ENCODE results near the gene ZBTB5. TPM values are rescaled to one million over a fixed set of nuclear protein-coding genes. Genes with fewer than 3 reads are reported as not detected.

Gene ZBTB5
- total RNA-seq, 1 experiment from 2014 or later = 16.7 TPM

GRCh38 chr9:37437621-37438020, 27.6 kb downstream of the ZBTB5 start (continued):
- TF ChIP-seq AR (CRISPR knock-in tag; IDR thresholded peaks at IDR 0.05) = no peak

GRCh38 chr9:37437010-37437409, 28.2 kb downstream of the ZBTB5 start:
- CTCF ChIA-PET = no interaction called here
- H3K9me3 Mint-ChIP-seq = no peaks in the 10 kb centered on the region
- H3K4me1 Mint-ChIP-seq = peaks cover 27% of the 10 kb centered on the region
- H3K36me3 Mint-ChIP-seq = peaks cover 72% of the 10 kb centered on the region
- ATAC-seq (no peak), DNase-seq (ENCODE audit: low spot score) (no peak)
- no peak overlapping the region for H3K27ac Mint-ChIP-seq
- POLR2A ChIA-PET = no interaction called here
- TF ChIP-seq ZNF121 (CRISPR knock-in tag; IDR thresholded peaks at IDR 0.05) = peak; percentile 89
- no peak for TF ChIP-seq NFATC4 (CRISPR knock-in tag; IDR thresholded peaks at IDR 0.05)
- H3K4me3 Mint-ChIP-seq = no peak overlapping the region
- no peaks in the 10 kb centered on the region for H3K27me3 Mint-ChIP-seq (ENCODE audit: low read depth)

DNA sequence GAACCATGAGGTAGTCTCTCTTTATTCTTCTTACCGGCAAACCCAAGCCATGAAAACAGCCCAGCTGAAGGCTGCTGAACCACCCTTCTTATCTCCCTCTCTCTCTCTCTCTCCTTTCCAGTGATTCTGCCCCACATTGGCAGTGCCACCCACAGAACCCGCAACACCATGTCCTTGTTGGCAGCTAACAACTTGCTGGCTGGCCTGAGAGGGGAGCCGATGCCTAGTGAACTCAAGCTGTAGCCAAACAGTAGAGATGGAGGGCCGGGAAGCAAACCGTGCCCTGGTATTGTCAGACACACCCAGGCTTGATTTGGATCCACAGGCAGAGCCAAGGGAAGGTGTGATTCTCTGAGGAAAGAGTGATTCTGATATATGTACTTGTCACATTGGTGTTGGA, 28.7 kb downstream of the ZBTB5 start:
- no peak for TF ChIP-seq ATF2 (CRISPR knock-in tag; IDR thresholded peaks at IDR 0.05; ENCODE audit: borderline replicate concordance, low read depth)
- TF ChIP-seq E2F1 (CRISPR knock-in tag; IDR thresholded peaks at IDR 0.05) = no peak
- no peak for TF ChIP-seq GTF2I (CRISPR knock-in tag; conservative IDR thresholded peaks at IDR 0.05)
- peaks cover 27% of the 10 kb centered on the region for H3K4me1 Mint-ChIP-seq
- H3K4me3 Mint-ChIP-seq = no peak overlapping the region
- H3K27ac Mint-ChIP-seq = peak overlapping the region; percentile 41; the same call in 1 of the 2 replicates
- ChIA-PET CTCF (no interaction called here), POLR2A (no interaction called here)
- DNase-seq (ENCODE audit: low spot score) (no peak), ATAC-seq (no peak)
- peaks cover 72% of the 10 kb centered on the region for H3K36me3 Mint-ChIP-seq
- no peaks in the 10 kb centered on the region for H3K9me3 Mint-ChIP-seq
- no peaks in the 10 kb centered on the region for H3K27me3 Mint-ChIP-seq (ENCODE audit: low read depth)

- H3K27ac Mint-ChIP-seq = peak overlapping the region; percentile 97
- DNase-seq (ENCODE audit: low spot score) (peak; percentile 55), ATAC-seq (peak; percentile 70)
- no peaks in the 10 kb centered on the region for H3K27me3 Mint-ChIP-seq (ENCODE audit: low read depth)
- H3K36me3 Mint-ChIP-seq = peaks cover 56% of the 10 kb centered on the region
- peak overlapping the region; percentile 33 for H3K4me3 Mint-ChIP-seq
- CTCF ChIA-PET = interaction anchor here (0.6 to 2.1 kb wide), 9 partner anchors 18 to 561 kb away, joined by 3 to 20 read pairs (median 6); no protein-coding TSS in a partner anchor
- TF ChIP-seq JUN (CRISPR knock-in tag; IDR thresholded peaks at IDR 0.05) (no peak), SMAD3 (CRISPR knock-in tag; IDR thresholded peaks at IDR 0.05; ENCODE audit: borderline replicate concordance) (no peak), CREM (CRISPR knock-in tag; IDR thresholded peaks at IDR 0.05) (peak; percentile 65; the same call in 1 of the 2 replicates), HMGA2 (CRISPR knock-in tag; IDR thresholded peaks at IDR 0.05) (no peak), SP1 (CRISPR knock-in tag; conservative IDR thresholded peaks at IDR 0.05) (0 out of 2 replicates have a peak, but pooled peaks have one; percentile 16), MYBL2 (CRISPR knock-in tag; IDR thresholded peaks at IDR 0.05) (no peak), FOXK1 (CRISPR knock-in tag; IDR thresholded peaks at IDR 0.05) (peak; percentile 44; the same call in 1 of the 2 replicates), ZNF317 (CRISPR knock-in tag; IDR thresholded peaks at IDR 0.05; ENCODE audit: borderline replicate concordance, low read depth) (peak; percentile 68; the same call in 1 of the 2 replicates), FOXP1 (CRISPR knock-in tag; IDR thresholded peaks at IDR 0.05; ENCODE audit: borderline replicate concordance) (no peak)
- TF ChIP-seq, protein P1, sequence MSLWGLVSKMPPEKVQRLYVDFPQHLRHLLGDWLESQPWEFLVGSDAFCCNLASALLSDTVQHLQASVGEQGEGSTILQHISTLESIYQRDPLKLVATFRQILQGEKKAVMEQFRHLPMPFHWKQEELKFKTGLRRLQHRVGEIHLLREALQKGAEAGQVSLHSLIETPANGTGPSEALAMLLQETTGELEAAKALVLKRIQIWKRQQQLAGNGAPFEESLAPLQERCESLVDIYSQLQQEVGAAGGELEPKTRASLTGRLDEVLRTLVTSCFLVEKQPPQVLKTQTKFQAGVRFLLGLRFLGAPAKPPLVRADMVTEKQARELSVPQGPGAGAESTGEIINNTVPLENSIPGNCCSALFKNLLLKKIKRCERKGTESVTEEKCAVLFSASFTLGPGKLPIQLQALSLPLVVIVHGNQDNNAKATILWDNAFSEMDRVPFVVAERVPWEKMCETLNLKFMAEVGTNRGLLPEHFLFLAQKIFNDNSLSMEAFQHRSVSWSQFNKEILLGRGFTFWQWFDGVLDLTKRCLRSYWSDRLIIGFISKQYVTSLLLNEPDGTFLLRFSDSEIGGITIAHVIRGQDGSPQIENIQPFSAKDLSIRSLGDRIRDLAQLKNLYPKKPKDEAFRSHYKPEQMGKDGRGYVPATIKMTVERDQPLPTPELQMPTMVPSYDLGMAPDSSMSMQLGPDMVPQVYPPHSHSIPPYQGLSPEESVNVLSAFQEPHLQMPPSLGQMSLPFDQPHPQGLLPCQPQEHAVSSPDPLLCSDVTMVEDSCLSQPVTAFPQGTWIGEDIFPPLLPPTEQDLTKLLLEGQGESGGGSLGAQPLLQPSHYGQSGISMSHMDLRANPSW (CRISPR knock-in tag; conservative IDR thresholded peaks at IDR 0.05; ENCODE audit: low read depth) = no peak
- TF ChIP-seq, protein P2, sequence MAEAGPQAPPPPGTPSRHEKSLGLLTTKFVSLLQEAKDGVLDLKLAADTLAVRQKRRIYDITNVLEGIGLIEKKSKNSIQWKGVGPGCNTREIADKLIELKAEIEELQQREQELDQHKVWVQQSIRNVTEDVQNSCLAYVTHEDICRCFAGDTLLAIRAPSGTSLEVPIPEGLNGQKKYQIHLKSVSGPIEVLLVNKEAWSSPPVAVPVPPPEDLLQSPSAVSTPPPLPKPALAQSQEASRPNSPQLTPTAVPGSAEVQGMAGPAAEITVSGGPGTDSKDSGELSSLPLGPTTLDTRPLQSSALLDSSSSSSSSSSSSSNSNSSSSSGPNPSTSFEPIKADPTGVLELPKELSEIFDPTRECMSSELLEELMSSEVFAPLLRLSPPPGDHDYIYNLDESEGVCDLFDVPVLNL (CRISPR knock-in tag; IDR thresholded peaks at IDR 0.05; ENCODE audit: borderline replicate concordance, low read depth) = no peak
- H3K4me1 Mint-ChIP-seq = peaks cover 27% of the 10 kb centered on the region
- POLR2A ChIA-PET = interaction anchor here (0.7 kb wide), 1 partner anchor 11 kb away, joined by 3 read pairs; the partner anchor contains the start of gene GRHPR
- H3K9me3 Mint-ChIP-seq = no peaks in the 10 kb centered on the region
These were observed 31.3 kb downstream of the ZBTB5 start for GRCh38 chr9:37433867-37434371.
